DND-41 (cell line): ENCODE data around the gene F10.

ENCODE experiments used
- ATAC-seq: fragments of 200-7000 bp; cut with Tn5 transposase; 3 replicates; pipeline ENCODE4 v1.9.1; 2021; ENCODE audit warnings: low read depth; ENCODE audit not compliant: insufficient read depth
- DNase-seq: peaks from one replicate; pipeline ENCODE4 v3.0.0-alpha.2; 2020
- H2AFZ ChIP-seq: 2 replicates; pipeline ENCODE4 v1.6.0; 2012; ENCODE audit warnings: low read depth, low read length
- H3K27ac ChIP-seq: 2 replicates; pipeline ENCODE4 v1.5.1; 2012; ENCODE audit warnings: low read length, inconsistent platforms
- H3K27me3 ChIP-seq: fragments of 200-600 bp; sonication (generic); 2 replicates; pipeline ENCODE4 v1.6.0; 2012; ENCODE audit warnings: low read length, mild to moderate bottlenecking, inconsistent platforms; ENCODE audit not compliant: insufficient read depth, poor library complexity
- H3K36me3 ChIP-seq: 2 replicates; pipeline ENCODE4 v1.5.1; 2012; ENCODE audit warnings: low read length, inconsistent platforms; ENCODE audit not compliant: insufficient read depth
- H3K4me1 ChIP-seq: 2 replicates; pipeline ENCODE4 v1.5.1; 2012; ENCODE audit warnings: mild to moderate bottlenecking, low read length; ENCODE audit not compliant: insufficient read depth
- H3K4me2 ChIP-seq: 2 replicates; pipeline ENCODE4 v1.6.0; 2012; ENCODE audit warnings: mild to moderate bottlenecking, moderate library complexity, low read length, inconsistent platforms; ENCODE audit not compliant: insufficient read depth
- H3K4me3 ChIP-seq, 2 experiments: fragments of 200-600 bp in 1 of 2; shearing (Covaris generic) in 1 of 2; 2 replicates each; pipeline ENCODE4 v1.5.1; 2012 to 2016; ENCODE audit warnings: inconsistent platforms in 2 of 2, low read length in 2 of 2, mild to moderate bottlenecking in 2 of 2, low read depth in 1 of 2, moderate library complexity in 1 of 2
- H3K79me2 ChIP-seq: 2 replicates; pipeline ENCODE4 v1.6.0; 2012; ENCODE audit warnings: low read length, inconsistent platforms; ENCODE audit not compliant: insufficient read depth
- H3K9ac ChIP-seq: 2 replicates; pipeline ENCODE4 v1.6.0; 2012; ENCODE audit warnings: low read depth, mild to moderate bottlenecking, inconsistent platforms, low read length, moderate library complexity
- H3K9me3 ChIP-seq: 2 replicates; pipeline ENCODE4 v1.5.1; 2012; ENCODE audit warnings: low read length, moderate library complexity, mild to moderate bottlenecking, inconsistent platforms; ENCODE audit not compliant: insufficient read depth, severe bottlenecking
- H4K20me1 ChIP-seq: 2 replicates; pipeline ENCODE4 v1.6.0; 2012; ENCODE audit warnings: low read length; ENCODE audit not compliant: insufficient read depth
- CTCF ChIP-seq: IDR thresholded peaks from 2 replicates; pipeline ENCODE4 v1.5.1; 2012; ENCODE audit warnings: borderline replicate concordance, low read length, moderate library complexity, mild to moderate bottlenecking; ENCODE audit not compliant: poor library complexity, severe bottlenecking; ENCODE audit errors: extremely low read depth
- EZH2 ChIP-seq: IDR thresholded peaks from 3 replicates; pipeline ENCODE4 v1.6.1; 2012; ENCODE audit warnings: borderline replicate concordance, low read depth, mild to moderate bottlenecking, moderate library complexity, low read length, inconsistent platforms; ENCODE audit not compliant: severe bottlenecking

F10 gene

DNA sequence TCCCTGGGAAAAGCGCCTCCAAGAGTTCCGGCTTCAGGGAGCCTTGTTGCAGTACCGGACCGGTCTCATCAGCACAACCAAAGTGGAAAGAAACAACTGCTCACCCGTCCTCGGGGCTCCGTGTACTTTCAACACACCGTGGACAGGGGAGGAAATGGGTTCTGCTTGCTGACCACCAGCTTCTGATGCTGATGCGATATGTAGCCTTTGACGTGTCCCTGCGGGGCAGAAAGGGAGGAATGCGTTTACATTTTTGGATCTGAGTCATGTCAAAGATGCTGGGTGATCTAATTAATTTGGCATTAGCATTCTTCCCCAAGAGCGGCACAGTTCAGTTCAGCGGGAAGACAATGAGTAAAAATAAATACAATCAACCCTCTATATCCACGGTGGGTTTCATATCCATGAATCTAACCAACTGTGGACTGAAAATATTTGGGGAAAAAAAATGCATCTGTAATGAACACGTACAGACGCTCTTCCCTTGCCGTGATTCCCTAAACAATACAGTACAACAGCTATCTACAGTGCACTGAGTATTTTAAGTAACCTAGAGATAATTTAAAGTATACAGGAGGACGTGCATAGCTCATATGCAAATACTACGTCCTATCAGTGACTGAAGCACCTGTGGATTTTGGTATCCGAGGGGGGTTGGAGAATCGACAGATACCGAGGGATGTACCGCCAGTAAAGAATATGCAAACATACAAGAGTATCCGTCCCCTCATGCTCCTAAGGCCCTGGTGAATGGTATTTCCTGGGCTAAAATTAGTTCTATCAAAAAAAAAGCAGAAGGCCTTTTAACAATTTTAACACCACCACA, 55.7 kb downstream of the F10 start:
- no peaks in the 10 kb centered on the region for H3K9me3 ChIP-seq
- DNase-seq (no peak), ATAC-seq (no peak)
- H3K27ac ChIP-seq: no peak overlapping the region
- H3K4me2 ChIP-seq: no peak overlapping the region
- H3K27me3 ChIP-seq: no peaks in the 10 kb centered on the region
- 0 out of 2 replicates have a peak, but pooled peaks cover 9% of the 10 kb centered on the region for H4K20me1 ChIP-seq
- no peaks in the 10 kb centered on the region for H3K79me2 ChIP-seq
- H3K4me3 ChIP-seq: no peak overlapping the region
- no peak overlapping the region for H3K9ac ChIP-seq
- H3K36me3 ChIP-seq: peaks cover 79% of the 10 kb centered on the region
- H2AFZ ChIP-seq: no peak overlapping the region
- H3K4me1 ChIP-seq: no peaks in the 10 kb centered on the region
- TF ChIP-seq CTCF: no peak
- no peak for TF ChIP-seq EZH2

DNA sequence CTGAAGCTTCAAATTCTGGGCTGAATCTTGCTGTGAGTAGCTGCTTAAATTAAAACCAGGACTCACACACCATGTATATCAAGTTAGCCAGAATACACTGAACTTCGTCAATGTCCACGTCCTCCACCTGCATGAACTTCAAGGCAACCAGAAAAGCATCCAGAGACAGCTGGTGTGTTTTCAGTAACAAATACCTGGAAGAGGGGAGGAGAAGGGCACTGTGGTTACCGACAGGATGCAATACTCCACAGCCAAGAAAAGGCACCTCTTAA, 56.2 kb downstream of the F10 start:
- H3K27ac ChIP-seq: no peak overlapping the region
- no peak overlapping the region for H3K4me3 ChIP-seq
- no peak for DNase-seq
- 0 out of 2 replicates have a peak, but pooled peaks cover 9% of the 10 kb centered on the region for H4K20me1 ChIP-seq
- no peaks in the 10 kb centered on the region for H3K9me3 ChIP-seq
- H3K36me3 ChIP-seq: peaks cover 84% of the 10 kb centered on the region
- H3K9ac ChIP-seq: no peak overlapping the region
- no peaks in the 10 kb centered on the region for H3K79me2 ChIP-seq
- H3K27me3 ChIP-seq: no peaks in the 10 kb centered on the region
- ATAC-seq: peak; percentile 36; the same call in 1 of the 3 replicates
- no peak overlapping the region for H2AFZ ChIP-seq
- H3K4me1 ChIP-seq: no peaks in the 10 kb centered on the region
- H3K4me2 ChIP-seq: no peak overlapping the region
- TF ChIP-seq CTCF (no peak), EZH2 (no peak)

- H2AFZ ChIP-seq: no peak overlapping the region
- no peaks in the 10 kb centered on the region for H3K27me3 ChIP-seq
- no peak overlapping the region for H3K4me3 ChIP-seq
- DNase-seq (no peak), ATAC-seq (peak; percentile 58; the same call in 2 of the 3 replicates)
- TF ChIP-seq EZH2 (no peak), CTCF (no peak)
- 0 out of 2 replicates have a peak, but pooled peaks cover 10% of the 10 kb centered on the region for H4K20me1 ChIP-seq
- H3K36me3 ChIP-seq: peaks cover 89% of the 10 kb centered on the region
- no peak overlapping the region for H3K9ac ChIP-seq
- no peak overlapping the region for H3K27ac ChIP-seq
- no peaks in the 10 kb centered on the region for H3K4me1 ChIP-seq
- no peaks in the 10 kb centered on the region for H3K9me3 ChIP-seq
- H3K79me2 ChIP-seq: no peaks in the 10 kb centered on the region
- no peak overlapping the region for H3K4me2 ChIP-seq
Observed at GRCh38 chr13:113179374-113180230, 57.0 kb downstream of the F10 start.
